HEK293 (cell line): ENCODE results near the gene TRIM26.

Source experiments
- BCL11A ChIP-seq: fragments of 450-650 bp; formaldehyde crosslinking; IDR thresholded peaks from 2 replicates; pipeline ENCODE4 v1.5.1; 2016; ENCODE audit warnings: low read depth, missing biosample characterization, missing genetic modification characterization
- EGR2 ChIP-seq: fragments of 450-650 bp; formaldehyde crosslinking; IDR thresholded peaks from 2 replicates; pipeline ENCODE4 v1.5.1; 2016; ENCODE audit warnings: low read depth, missing biosample characterization, missing genetic modification characterization
- GFI1B ChIP-seq: fragments of 450-650 bp; formaldehyde crosslinking; IDR thresholded peaks from 2 replicates; pipeline ENCODE4 v1.5.1; 2016; ENCODE audit warnings: missing biosample characterization, missing genetic modification characterization
- GLI4 ChIP-seq: fragments of 450-650 bp; formaldehyde crosslinking; IDR thresholded peaks from 2 replicates; pipeline ENCODE4 v1.5.1; 2016; ENCODE audit warnings: missing biosample characterization, missing genetic modification characterization
- HIC1 ChIP-seq: fragments of 450-650 bp; formaldehyde crosslinking; IDR thresholded peaks from 2 replicates; pipeline ENCODE4 v1.5.1; 2016; ENCODE audit warnings: missing biosample characterization, missing genetic modification characterization
- KLF7 ChIP-seq: fragments of 450-650 bp; formaldehyde crosslinking; IDR thresholded peaks from 2 replicates; pipeline ENCODE4 v1.5.1; 2016; ENCODE audit warnings: missing biosample characterization, missing genetic modification characterization, borderline replicate concordance
- KLF8 ChIP-seq: fragments of 450-650 bp; formaldehyde crosslinking; IDR thresholded peaks from 2 replicates; pipeline ENCODE4 v1.5.1; 2016; ENCODE audit warnings: missing biosample characterization, missing genetic modification characterization
- OSR2 ChIP-seq: fragments of 450-650 bp; formaldehyde crosslinking; IDR thresholded peaks from 2 replicates; pipeline ENCODE4 v1.5.1; 2016; ENCODE audit warnings: missing biosample characterization, missing genetic modification characterization
- PRDM1 ChIP-seq: fragments of 450-650 bp; formaldehyde crosslinking; IDR thresholded peaks from 2 replicates; pipeline ENCODE4; 2016; ENCODE audit warnings: missing biosample characterization, missing genetic modification characterization
- ZBTB1 ChIP-seq: fragments of 450-650 bp; formaldehyde crosslinking; IDR thresholded peaks from 2 replicates; pipeline ENCODE4 v1.5.1; 2016; ENCODE audit warnings: missing biosample characterization, missing genetic modification characterization
- ZNF10 ChIP-seq: fragments of 450-650 bp; formaldehyde crosslinking; IDR thresholded peaks from 2 replicates; pipeline ENCODE4 v1.5.1; 2017; ENCODE audit warnings: missing biosample characterization, missing genetic modification characterization
- ZNF169 ChIP-seq: fragments of 450-650 bp; formaldehyde crosslinking; IDR thresholded peaks from 2 replicates; pipeline ENCODE4 v1.5.1; 2016; ENCODE audit warnings: missing biosample characterization, missing genetic modification characterization
- ZNF19 ChIP-seq: fragments of 450-650 bp; formaldehyde crosslinking; IDR thresholded peaks from 2 replicates; pipeline ENCODE4; 2016; ENCODE audit warnings: missing biosample characterization, missing genetic modification characterization, low read depth
- ZNF223 ChIP-seq: fragments of 450-650 bp; formaldehyde crosslinking; IDR thresholded peaks from 2 replicates; pipeline ENCODE4 v1.5.1; 2016; ENCODE audit warnings: missing biosample characterization, missing genetic modification characterization
- ZNF26 ChIP-seq: fragments of 450-650 bp; formaldehyde crosslinking; IDR thresholded peaks from 2 replicates; pipeline ENCODE4 v1.5.1; 2016; ENCODE audit warnings: missing biosample characterization, missing genetic modification characterization
- ZNF354C ChIP-seq: fragments of 450-650 bp; formaldehyde crosslinking; IDR thresholded peaks from 2 replicates; pipeline ENCODE4 v1.5.1; 2016; ENCODE audit warnings: missing biosample characterization, missing genetic modification characterization, low read depth, borderline replicate concordance
- ZNF37A ChIP-seq: fragments of 450-650 bp; IDR thresholded peaks from 2 replicates; pipeline ENCODE4 v1.5.1; 2018; ENCODE audit warnings: missing biosample characterization, missing genetic modification characterization
- ZNF426 ChIP-seq: fragments of 450-650 bp; formaldehyde crosslinking; IDR thresholded peaks from 2 replicates; pipeline ENCODE4 v1.5.1; 2017; ENCODE audit warnings: missing biosample characterization, missing genetic modification characterization, mild to moderate bottlenecking, inconsistent platforms, moderate library complexity
- ZNF501 ChIP-seq: fragments of 450-650 bp; formaldehyde crosslinking; IDR thresholded peaks from 2 replicates; pipeline ENCODE4 v1.5.1; 2016; ENCODE audit warnings: missing biosample characterization, missing genetic modification characterization
- ZNF510 ChIP-seq: fragments of 450-650 bp; formaldehyde crosslinking; IDR thresholded peaks from 2 replicates; pipeline ENCODE4 v1.5.1; 2018; ENCODE audit warnings: mild to moderate bottlenecking, missing genetic modification characterization, missing biosample characterization; ENCODE audit not compliant: insufficient replicate concordance
- ZNF529 ChIP-seq: fragments of 450-650 bp; formaldehyde crosslinking; IDR thresholded peaks from 2 replicates; pipeline ENCODE4 v1.5.1; 2017; ENCODE audit warnings: missing genetic modification characterization, missing biosample characterization; ENCODE audit not compliant: insufficient replicate concordance
- ZNF580 ChIP-seq: fragments of 450-650 bp; formaldehyde crosslinking; IDR thresholded peaks from 2 replicates; pipeline ENCODE4 v1.5.1; 2016; ENCODE audit warnings: missing biosample characterization, missing genetic modification characterization
- ZNF600 ChIP-seq: fragments of 450-650 bp; formaldehyde crosslinking; IDR thresholded peaks from 2 replicates; pipeline ENCODE4 v1.5.1; 2016; ENCODE audit warnings: missing biosample characterization, missing genetic modification characterization
- ZNF623 ChIP-seq: fragments of 450-650 bp; formaldehyde crosslinking; IDR thresholded peaks from 2 replicates; pipeline ENCODE4 v1.5.1; 2016; ENCODE audit warnings: missing biosample characterization, missing genetic modification characterization
- ZNF629 ChIP-seq: fragments of 450-650 bp; formaldehyde crosslinking; IDR thresholded peaks from 2 replicates; pipeline ENCODE4 v1.5.1; 2017; ENCODE audit warnings: missing biosample characterization, missing genetic modification characterization
- ZNF747 ChIP-seq: fragments of 450-650 bp; formaldehyde crosslinking; IDR thresholded peaks from 2 replicates; pipeline ENCODE4 v1.5.1; 2016; ENCODE audit warnings: missing biosample characterization, missing genetic modification characterization
- ZNF776 ChIP-seq: fragments of 450-650 bp; formaldehyde crosslinking; IDR thresholded peaks from 2 replicates; pipeline ENCODE4 v1.5.0; 2017; ENCODE audit warnings: missing biosample characterization, missing genetic modification characterization, borderline replicate concordance
- ZNF791 ChIP-seq: fragments of 450-650 bp; formaldehyde crosslinking; IDR thresholded peaks from 2 replicates; pipeline ENCODE4 v1.5.1; 2016; ENCODE audit warnings: missing biosample characterization, missing genetic modification characterization
- ZSCAN18 ChIP-seq: fragments of 450-650 bp; formaldehyde crosslinking; IDR thresholded peaks from 2 replicates; pipeline ENCODE4 v1.5.1; 2016; ENCODE audit warnings: missing biosample characterization, missing genetic modification characterization
- ZSCAN23 ChIP-seq: fragments of 450-650 bp; formaldehyde crosslinking; IDR thresholded peaks from 2 replicates; pipeline ENCODE4 v1.5.1; 2016; ENCODE audit warnings: missing biosample characterization, missing genetic modification characterization
- ZXDB ChIP-seq: fragments of 450-650 bp; formaldehyde crosslinking; IDR thresholded peaks from 2 replicates; pipeline ENCODE4 v1.5.1; 2016; ENCODE audit warnings: missing biosample characterization, missing genetic modification characterization
- TF ChIP-seq, protein P1 (sequence below): fragments of 450-650 bp; formaldehyde crosslinking; IDR thresholded peaks from 2 replicates; pipeline ENCODE4 v1.5.1; 2016; ENCODE audit warnings: missing biosample characterization, missing genetic modification characterization

Gene TRIM26

DNA sequence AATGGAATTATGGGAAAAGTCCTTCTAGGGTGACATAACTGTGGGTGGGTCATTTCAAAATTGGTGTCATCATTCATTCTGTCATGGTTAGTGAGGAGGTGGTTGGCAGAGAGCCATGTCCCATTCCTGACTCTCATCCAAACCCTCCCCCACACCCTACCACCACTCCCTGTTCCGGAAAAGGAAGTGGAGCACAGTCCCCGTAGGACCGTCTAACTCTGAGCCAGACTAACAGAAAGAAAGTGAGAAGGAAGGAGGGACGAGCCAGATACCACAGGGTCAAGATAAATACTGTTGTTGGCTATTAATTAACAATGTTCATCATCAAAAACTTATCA lies 57.0 kb downstream of the TRIM26 start (continued):
- TF ChIP-seq ZNF776, result no peak
- TF ChIP-seq ZNF169, result no peak
- peak; percentile 90 for TF ChIP-seq ZNF629
- no peak for TF ChIP-seq ZNF10
- TF ChIP-seq ZBTB1 (tag by site-specific recombination), result no peak
- TF ChIP-seq, protein P1, sequence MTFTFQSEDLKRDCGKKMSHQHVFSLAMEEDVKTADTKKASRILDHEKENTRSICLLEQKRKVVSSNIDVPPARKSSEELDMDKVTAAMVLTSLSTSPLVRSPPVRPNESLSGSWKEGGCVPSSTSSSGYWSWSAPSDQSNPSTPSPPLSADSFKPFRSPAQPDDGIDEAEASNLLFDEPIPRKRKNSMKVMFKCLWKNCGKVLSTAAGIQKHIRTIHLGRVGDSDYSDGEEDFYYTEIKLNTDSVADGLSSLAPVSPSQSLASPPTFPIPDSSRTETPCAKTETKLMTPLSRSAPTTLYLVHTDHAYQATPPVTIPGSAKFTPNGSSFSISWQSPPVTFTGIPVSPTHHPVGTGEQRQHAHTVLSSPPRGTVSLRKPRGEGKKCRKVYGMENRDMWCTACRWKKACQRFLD (tag by site-specific recombination), result no peak
- 0 out of 2 replicates have a peak, but pooled peaks have one; percentile 9 for TF ChIP-seq ZNF623 (tag by site-specific recombination)
- TF ChIP-seq EGR2 (tag by site-specific recombination), result peak; percentile 88
- 0 out of 2 replicates have a peak, but pooled peaks have one; percentile 42 for TF ChIP-seq ZNF580 (tag by site-specific recombination)
- no peak for TF ChIP-seq ZNF37A (tag by site-specific recombination)
- no peak for TF ChIP-seq ZNF19
- no peak; the same call in 1 of the 2 replicates for TF ChIP-seq ZNF501 (tag by site-specific recombination)
- no peak for TF ChIP-seq ZNF529 (tag by site-specific recombination)
- TF ChIP-seq ZNF791 (tag by site-specific recombination), result no peak
- no peak for TF ChIP-seq PRDM1
- TF ChIP-seq GLI4 (tag by site-specific recombination), result no peak
- no peak for TF ChIP-seq ZNF426 (tag by site-specific recombination)
- peak; percentile 21; the same call in 1 of the 2 replicates for TF ChIP-seq OSR2
- no peak for TF ChIP-seq GFI1B
- TF ChIP-seq ZSCAN23 (tag by site-specific recombination), result no peak
- TF ChIP-seq ZNF354C (tag by site-specific recombination), result no peak
- TF ChIP-seq ZNF510, result no peak
- no peak for TF ChIP-seq ZNF747
- peak; percentile 64; the same call in 1 of the 2 replicates for TF ChIP-seq BCL11A (tag by site-specific recombination)
- peak; percentile 87; the same call in 1 of the 2 replicates for TF ChIP-seq KLF7 (tag by site-specific recombination)
- no peak for TF ChIP-seq ZNF26 (tag by site-specific recombination)
- peak; percentile 62 for TF ChIP-seq HIC1 (tag by site-specific recombination)
- peak; percentile 91 for TF ChIP-seq ZNF600
- TF ChIP-seq KLF8 (tag by site-specific recombination), result peak; percentile 63
- no peak for TF ChIP-seq ZSCAN18
- TF ChIP-seq ZXDB (tag by site-specific recombination), result peak; percentile 82
- TF ChIP-seq ZNF223, result no peak
- TF ChIP-seq, all 188 proteins: peak for 59
